Epithelial cell of proximal tubule (primary cell): ENCODE data around the gene MEIS3. TPM values are rescaled to one million over a fixed set of nuclear protein-coding genes. Genes with fewer than 3 reads are reported as not detected.

ENCODE experiments used
- DNase-seq: peaks from one replicate; pipeline ENCODE4 v3.0.0-alpha.2; 2011; ENCODE audit warnings: low read depth
- H3K4me3 ChIP-seq: 2 replicates; pipeline ENCODE4 v1.5.1; 2011; ENCODE audit warnings: low read depth, mild to moderate bottlenecking, low read length
- total RNA-seq: library from RNA; depleted of rRNA; stranded (reverse); fragments of >200 nt; gene quantifications from 2 replicates; pipeline ENCODE4 v1.2.3, GENCODE V29; 2015
- TF ChIP-seq, protein P1 (sequence below): conservative IDR thresholded peaks from 2 replicates; pipeline ENCODE4 v1.5.1; 2012; ENCODE audit warnings: low read depth, mild to moderate bottlenecking, low read length

MEIS3 gene
- total RNA-seq, 1 donor from 2014 or later = 0.29 TPM

DNA sequence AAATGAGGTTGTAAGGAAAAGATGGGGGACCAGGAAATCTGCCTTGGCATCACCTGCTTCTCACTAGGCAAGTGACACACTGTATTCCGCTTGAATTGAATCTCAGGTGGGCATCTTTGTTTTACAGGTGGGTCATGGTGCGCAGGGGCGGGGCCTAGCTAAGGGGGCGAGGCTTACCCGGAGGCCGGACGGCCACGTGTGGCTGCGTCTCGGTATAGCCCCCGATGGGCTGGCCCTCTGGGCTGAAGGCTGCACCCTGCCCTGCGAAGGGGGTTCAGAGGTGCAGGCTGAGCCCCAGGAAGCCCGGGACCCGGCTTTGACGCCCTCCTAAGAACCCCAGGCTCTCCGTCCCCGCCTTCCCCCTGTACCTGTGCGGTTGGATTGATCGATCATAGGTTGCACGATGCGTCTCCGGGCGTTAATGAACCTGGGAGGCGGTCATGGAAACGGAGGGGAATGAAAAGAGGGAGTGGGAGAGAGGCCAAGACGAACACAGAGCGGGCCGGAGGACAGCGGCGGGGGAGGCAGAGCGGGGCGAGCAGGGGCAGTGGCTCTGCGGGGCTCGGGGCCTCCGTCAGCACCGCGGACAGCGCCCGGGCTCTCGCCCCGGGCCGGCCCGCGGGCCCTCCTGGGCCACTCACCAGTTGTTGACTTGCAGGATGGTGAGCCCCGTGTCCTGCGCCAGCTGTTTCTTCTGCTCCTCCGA is 12.5 kb downstream of the MEIS3 start:
- H3K4me3 ChIP-seq = no peak overlapping the region
- no peak for DNase-seq
- TF ChIP-seq, protein P1, sequence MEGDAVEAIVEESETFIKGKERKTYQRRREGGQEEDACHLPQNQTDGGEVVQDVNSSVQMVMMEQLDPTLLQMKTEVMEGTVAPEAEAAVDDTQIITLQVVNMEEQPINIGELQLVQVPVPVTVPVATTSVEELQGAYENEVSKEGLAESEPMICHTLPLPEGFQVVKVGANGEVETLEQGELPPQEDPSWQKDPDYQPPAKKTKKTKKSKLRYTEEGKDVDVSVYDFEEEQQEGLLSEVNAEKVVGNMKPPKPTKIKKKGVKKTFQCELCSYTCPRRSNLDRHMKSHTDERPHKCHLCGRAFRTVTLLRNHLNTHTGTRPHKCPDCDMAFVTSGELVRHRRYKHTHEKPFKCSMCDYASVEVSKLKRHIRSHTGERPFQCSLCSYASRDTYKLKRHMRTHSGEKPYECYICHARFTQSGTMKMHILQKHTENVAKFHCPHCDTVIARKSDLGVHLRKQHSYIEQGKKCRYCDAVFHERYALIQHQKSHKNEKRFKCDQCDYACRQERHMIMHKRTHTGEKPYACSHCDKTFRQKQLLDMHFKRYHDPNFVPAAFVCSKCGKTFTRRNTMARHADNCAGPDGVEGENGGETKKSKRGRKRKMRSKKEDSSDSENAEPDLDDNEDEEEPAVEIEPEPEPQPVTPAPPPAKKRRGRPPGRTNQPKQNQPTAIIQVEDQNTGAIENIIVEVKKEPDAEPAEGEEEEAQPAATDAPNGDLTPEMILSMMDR = no peak

DNA sequence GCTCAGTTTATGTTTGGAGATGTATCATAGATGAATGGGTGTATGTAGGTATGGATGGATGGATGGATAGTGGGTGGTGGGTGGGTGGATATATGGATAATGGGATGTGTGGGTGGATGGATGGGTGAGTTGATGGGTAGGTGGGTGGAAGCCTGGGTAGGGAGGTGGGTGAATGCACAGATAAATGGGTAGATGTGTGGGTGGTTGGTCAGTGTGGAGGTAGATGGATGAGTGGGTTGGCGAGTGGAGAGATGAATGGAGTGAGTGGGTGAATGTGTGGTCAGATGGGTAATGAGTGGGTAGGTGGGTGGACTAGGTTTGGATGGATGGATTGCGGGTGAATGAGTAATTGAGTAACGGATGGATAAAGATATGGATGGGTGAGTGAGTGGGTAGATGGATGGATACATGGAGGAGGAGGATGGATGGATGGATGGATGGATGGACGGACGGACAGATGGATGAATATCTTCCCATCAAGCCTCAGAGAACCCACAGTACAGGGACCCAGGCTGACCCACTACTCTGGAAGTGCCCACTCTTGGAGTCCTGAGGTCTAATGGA is 13.4 kb downstream of the MEIS3 start:
- TF ChIP-seq, protein P1 = no peak

DNA sequence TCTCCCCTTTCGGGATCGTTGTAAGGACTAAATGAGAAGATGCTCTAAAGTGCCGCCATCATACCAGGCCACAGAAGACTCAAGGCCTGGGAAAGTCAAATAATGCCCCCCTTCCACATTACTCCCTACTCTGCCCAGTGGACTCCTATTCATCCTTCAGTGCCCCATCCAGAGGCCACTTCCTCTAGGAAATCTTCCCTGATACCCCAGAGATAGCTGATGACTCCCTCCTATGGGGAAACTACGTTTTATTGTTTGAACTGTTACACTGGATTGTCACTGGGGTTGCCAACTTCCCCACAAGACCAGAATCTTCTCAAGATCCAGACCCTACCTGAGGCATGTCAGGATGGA is 14.2 kb downstream of the MEIS3 start:
- no peak for DNase-seq
- H3K4me3 ChIP-seq = no peak overlapping the region
- TF ChIP-seq, protein P1 = no peak

More for the DNA sequence above, 13.4 kb downstream of the MEIS3 start:
- DNase-seq = no peak
- H3K4me3 ChIP-seq = no peak overlapping the region

DNA sequence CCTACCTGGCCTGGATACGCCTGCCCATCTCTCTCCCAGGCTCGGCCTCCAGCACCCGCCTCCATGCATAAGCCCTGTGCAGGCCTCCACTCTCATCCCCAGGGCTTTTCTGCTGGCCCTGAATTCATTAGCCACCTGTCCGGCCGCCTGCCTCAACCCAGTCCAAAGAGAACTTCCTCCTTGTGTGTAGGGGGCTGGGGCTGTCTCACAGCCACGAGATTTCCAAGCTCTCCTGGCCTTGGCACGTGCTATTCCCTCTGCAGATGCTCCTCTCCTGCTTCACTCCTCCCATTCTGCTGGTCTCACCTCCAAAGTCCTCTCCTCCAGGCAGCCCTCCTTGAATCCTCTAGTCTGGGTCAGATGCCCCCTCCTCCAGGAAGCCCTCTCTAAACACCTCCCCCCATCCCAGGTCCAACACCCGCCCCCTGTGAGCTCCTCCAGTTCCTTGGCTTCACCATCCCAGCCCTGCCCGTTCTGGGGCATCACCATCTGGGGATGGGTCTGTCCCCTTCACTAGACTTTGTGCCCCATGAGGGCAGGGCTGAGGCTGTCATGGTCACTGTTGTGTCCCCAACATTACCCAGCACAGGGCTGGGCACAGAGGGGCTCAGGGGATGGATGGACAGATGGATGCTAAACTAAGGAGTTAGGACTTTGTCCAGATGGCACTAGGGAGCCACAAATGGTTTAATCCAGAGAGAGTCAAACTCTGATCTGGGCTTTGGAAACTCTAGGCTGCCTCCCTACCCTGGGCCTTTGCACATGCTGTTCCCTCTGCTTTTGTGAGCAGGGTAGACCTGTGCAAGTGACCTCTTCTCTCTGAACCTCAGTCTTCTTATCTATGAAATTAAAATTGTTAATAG is 14.8 kb downstream of the MEIS3 start:
- TF ChIP-seq, protein P1 = no peak
- no peak for DNase-seq
- H3K4me3 ChIP-seq = no peak overlapping the region

DNA sequence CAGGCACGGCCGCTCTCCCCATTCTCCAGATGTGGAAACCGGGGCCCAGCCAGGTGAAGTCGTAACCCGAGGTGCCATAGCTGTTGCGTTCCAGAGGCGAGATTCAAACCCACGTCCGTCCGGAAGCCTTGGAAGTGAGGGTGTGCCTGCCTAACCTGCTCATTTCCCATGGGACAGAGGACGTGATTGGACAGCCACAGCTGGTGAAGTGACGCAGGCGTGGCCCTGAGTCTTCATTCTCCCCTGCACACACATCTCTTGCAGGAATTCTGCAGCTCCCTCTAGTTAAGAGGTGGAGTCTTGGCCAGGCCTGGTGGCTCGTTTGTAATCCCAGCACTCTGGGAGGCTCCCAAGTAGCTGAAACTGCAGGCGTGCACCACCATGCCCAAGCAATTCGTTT is 16.8 kb downstream of the MEIS3 start:
- no peak overlapping the region for H3K4me3 ChIP-seq
- TF ChIP-seq, protein P1 = no peak
- DNase-seq = no peak

DNA sequence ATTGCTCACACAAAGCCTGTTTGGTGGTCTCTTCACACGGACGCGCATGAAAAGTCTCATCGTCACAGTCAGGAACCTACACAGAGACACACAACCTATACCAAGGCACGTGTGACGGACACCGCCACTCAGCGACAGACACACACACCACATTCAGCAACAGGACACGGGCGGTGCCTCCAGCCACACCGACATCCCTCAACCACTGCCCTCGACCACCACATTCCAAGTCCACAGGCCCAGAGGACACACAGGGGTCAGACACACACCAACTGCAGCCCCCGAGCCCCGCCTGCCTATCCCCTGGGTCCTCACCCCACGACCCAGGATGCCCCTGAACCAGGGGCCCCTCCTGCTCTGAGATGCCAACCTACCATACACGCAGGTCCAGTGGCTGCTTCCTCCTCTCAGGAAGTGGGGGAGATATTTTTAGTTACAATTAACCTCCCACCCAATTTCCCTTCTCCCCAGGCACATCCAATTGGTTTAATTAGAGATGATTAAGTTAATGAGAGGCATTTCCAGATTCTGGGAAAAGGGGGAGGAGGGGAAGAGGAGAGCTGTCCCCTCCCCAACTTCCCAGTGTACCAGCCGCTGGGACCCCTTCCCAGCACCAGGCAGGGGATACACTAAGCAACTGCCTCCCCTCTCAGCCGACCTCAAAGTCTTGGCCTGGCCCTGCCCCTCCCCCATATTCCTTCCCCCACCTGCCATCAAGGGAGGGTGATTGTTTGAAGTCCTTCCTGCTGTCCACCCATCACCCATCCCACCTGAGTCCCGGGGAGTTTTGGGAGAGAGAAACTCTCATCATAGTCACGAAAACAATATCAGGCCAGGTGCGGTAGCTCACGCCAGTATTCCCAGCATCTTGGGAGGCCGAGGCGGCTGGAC is 20.4 kb downstream of the MEIS3 start:
- TF ChIP-seq, protein P1 = no peak
- no peak overlapping the region for H3K4me3 ChIP-seq
- DNase-seq = no peak
